ENCODE data around the gene FN1. TPM values are rescaled to one million over a fixed set of nuclear protein-coding genes. Genes with fewer than 3 reads are reported as not detected.

The FN1 gene
- total and polyA plus RNA-seq, 12 donors = 44.6 to 322 (median 110) TPM

- no peaks in the 10 kb centered on the region for H3K9me3 ChIP-seq (replicated peaks in 1 of 3)
- no peak for DNase-seq
- no peak overlapping the region for H3K4me3 ChIP-seq
- no peaks in the 10 kb centered on the region for H3K27me3 ChIP-seq
- TF ChIP-seq POLR2A (IDR thresholded peaks at IDR 0.05) = no peak
- TF ChIP-seq CTCF (IDR thresholded peaks at IDR 0.05) = no peak
- intact Hi-C loops (cut with DNase I) = no loop called here
- H3K27ac ChIP-seq = no peak overlapping the region
- no peaks in the 10 kb centered on the region for H3K4me1 ChIP-seq (replicated peaks in 1 of 2)
- WGBS, 4 donors = 79 to 86% (median 85%) methylated on average over 2 of the region's 2 CpGs
- peaks cover 0 to 6% of the 10 kb centered on the region in 2 donors for H3K36me3 ChIP-seq (replicated peaks in 1 of 2)
Observed at GRCh38 chr2:215363039-215363438, 72.8 kb downstream of the FN1 start.

GRCh38 chr2:215362562-215362904 is 73.3 kb downstream of the FN1 start:
- intact Hi-C loops (cut with DNase I) = no loop called here
- no peak overlapping the region for H3K27ac ChIP-seq

GRCh38 chr2:215361876-215362561 is 73.8 kb downstream of the FN1 start:
- 75 to 82% (median 80%) methylated on average over 6 of the region's 6 CpGs for WGBS, 4 donors

More at GRCh38 chr2:215362562-215362904, 73.3 kb downstream of the FN1 start:
- no peak for DNase-seq
- Histone ChIP-seq H3K27me3 (no peaks in the 10 kb centered on the region), H3K9me3 (replicated peaks in 1 of 3) (no peaks in the 10 kb centered on the region), H3K4me1 (replicated peaks in 1 of 2) (no peaks in the 10 kb centered on the region), H3K36me3 (replicated peaks in 1 of 2) (peaks cover 0 to 6% of the 10 kb centered on the region in 2 donors), H3K4me3 (no peak overlapping the region)
- WGBS, 4 donors = 95 to 98% (median 97%) methylated on average over 8 of the region's 8 CpGs
- TF ChIP-seq POLR2A (IDR thresholded peaks at IDR 0.05) (no peak), CTCF (IDR thresholded peaks at IDR 0.05) (no peak)

More at GRCh38 chr2:215361876-215362561, 73.8 kb downstream of the FN1 start:
- no peak for DNase-seq
- Histone ChIP-seq H3K27me3 (no peaks in the 10 kb centered on the region), H3K4me1 (replicated peaks in 1 of 2) (no peaks in the 10 kb centered on the region), H3K4me3 (no peak overlapping the region), H3K9me3 (replicated peaks in 1 of 3) (no peaks in the 10 kb centered on the region), H3K36me3 (replicated peaks in 1 of 2) (peaks cover 0 to 6% of the 10 kb centered on the region in 2 donors), H3K27ac (no peak overlapping the region)
- TF ChIP-seq POLR2A (IDR thresholded peaks at IDR 0.05) (no peak), CTCF (IDR thresholded peaks at IDR 0.05) (no peak)
- intact Hi-C loops (cut with DNase I) = no loop called here
